Pericardium fibroblast (primary cell): ENCODE results near the gene POLR3F. TPM values are rescaled to one million over a fixed set of nuclear protein-coding genes. Genes with fewer than 3 reads are reported as not detected.

Experiments
- total RNA-seq: library from RNA; depleted of rRNA; stranded (reverse); fragments of >200 nt; gene quantifications from 2 replicates; pipeline ENCODE4 v1.2.3, GENCODE V29; 2015

Gene POLR3F
- 5.6 and 7.7 TPM in 2 replicates for total RNA-seq

GRCh38 chr20:18466894-18467730 lies at the start of gene POLR3F, which contains the start of gene DZANK1:
Gene POLR3F, plus strand, starts transcription at chr20:18467390. Its CDS starts 117 bp downstream, at chr20:18467507.
Gene DZANK1, minus strand, starts transcription at chr20:18467030. Its CDS starts 1,672 bp downstream, at chr20:18465358.

GRCh38 chr20:18496740-18497592 lies 29.8 kb downstream of the POLR3F start, which contains the start of gene RBBP9:
Gene RBBP9, minus strand, starts transcription at chr20:18497225. Its CDS starts 58 bp downstream, at chr20:18497167.

GRCh38 chr20:18507218-18508191 lies 40.3 kb downstream of the POLR3F start, which contains the start of gene SEC23B:
Gene SEC23B, plus strand, starts transcription at chr20:18507940. Its CDS starts 2,896 bp downstream, at chr20:18510836.

Other genes starting within 250 kb of the POLR3F start
- gene ZNF133, start 178.9 kb upstream of the POLR3F start, total RNA-seq: 12.8 and 16.7 TPM in 2 replicates
- gene DZANK1, start 360 bp upstream of the POLR3F start, total RNA-seq: 0.17 and 0.35 TPM in 2 replicates
- gene RBBP9, start 29.8 kb downstream of the POLR3F start, total RNA-seq: 9.7 and 11.0 TPM in 2 replicates
- 18.0 and 38.7 TPM in 2 replicates for gene SEC23B, start 40.5 kb downstream of the POLR3F start, total RNA-seq
- gene SMIM26, start 100.0 kb downstream of the POLR3F start, total RNA-seq: 87.6 and 161 TPM in 2 replicates
- gene DTD1, start 120.7 kb downstream of the POLR3F start, total RNA-seq: 56.0 and 73.3 TPM in 2 replicates